WTC11 (cell line): Measurements from ENCODE around the gene ZNF628. TPM values are rescaled to one million over a fixed set of nuclear protein-coding genes. Genes with fewer than 3 reads are reported as not detected.

Source experiments
- ATAC-seq: fragments of 200-7000 bp; cut with Tn5 transposase; 2 replicates; pipeline ENCODE4 v1.10.0; 2021; ENCODE audit warnings: mild to moderate bottlenecking, moderate library complexity
- CTCF ChIA-PET: fragments of 300-600 bp; sonication (Branson Sonifier 250); formaldehyde crosslinking; loops from one replicate; lab custom pipeline; 2021; ENCODE audit warnings: antibody characterized with exemption; lab: Charles Lee
- POLR2A ChIA-PET: fragments of 350-600 bp; sonication (Branson Sonifier 250); formaldehyde crosslinking; loops from one replicate; lab custom pipeline; 2021; ENCODE audit warnings: antibody characterized with exemption; lab: Charles Lee
- DNase-seq: peaks from one replicate; pipeline ENCODE4 v3.0.0; 2021; ENCODE audit warnings: low spot score
- H3K27ac Mint-ChIP-seq: 2 replicates; pipeline ENCODE4 v1.8.0; 2021; ENCODE audit warnings: mixed read lengths
- H3K27me3 Mint-ChIP-seq: 2 replicates; pipeline ENCODE4 v1.8.0; 2021; ENCODE audit warnings: low read depth, mild to moderate bottlenecking, moderate library complexity, mixed read lengths
- H3K36me3 Mint-ChIP-seq: 2 replicates; pipeline ENCODE4 v1.8.0; 2021; ENCODE audit warnings: mixed read lengths
- H3K4me1 Mint-ChIP-seq: 2 replicates; pipeline ENCODE4 v1.8.0; 2022; ENCODE audit warnings: mixed read lengths
- H3K4me3 Mint-ChIP-seq: 2 replicates; pipeline ENCODE4 v1.8.0; 2021; ENCODE audit warnings: mild to moderate bottlenecking, moderate library complexity, mixed read lengths
- H3K9me3 Mint-ChIP-seq: 2 replicates; pipeline ENCODE4 v1.8.0; 2021; ENCODE audit warnings: mixed read lengths
- ARID4B ChIP-seq: sonication (generic); formaldehyde crosslinking; IDR thresholded peaks from 2 replicates; pipeline ENCODE4 v1.8.0; 2023; ENCODE audit warnings: missing genetic modification reagents, mild to moderate bottlenecking, borderline replicate concordance
- CTCF ChIP-seq: fragments of 200-600 bp; IDR thresholded peaks from 2 replicates; pipeline ENCODE4 v1.8.0; 2022; ENCODE audit warnings: antibody characterized with exemption
- FOXJ3 ChIP-seq: sonication (generic); formaldehyde crosslinking; IDR thresholded peaks from 2 replicates; pipeline ENCODE4 v1.9.0; 2021; ENCODE audit warnings: missing genetic modification reagents, mild to moderate bottlenecking, borderline replicate concordance
- GABPB1 ChIP-seq: sonication (generic); formaldehyde crosslinking; IDR thresholded peaks from 2 replicates; pipeline ENCODE4 v1.8.1; 2023; ENCODE audit warnings: mild to moderate bottlenecking, missing genetic modification reagents
- MLX ChIP-seq: sonication (generic); formaldehyde crosslinking; IDR thresholded peaks from 2 replicates; pipeline ENCODE4 v1.8.1; 2023; ENCODE audit warnings: mild to moderate bottlenecking, missing genetic modification reagents, moderate library complexity
- NR2C2 ChIP-seq: sonication (generic); formaldehyde crosslinking; IDR thresholded peaks from 2 replicates; pipeline ENCODE4 v1.8.0; 2022; ENCODE audit warnings: mild to moderate bottlenecking, missing genetic modification reagents
- SMAD4 ChIP-seq: sonication (generic); formaldehyde crosslinking; IDR thresholded peaks from 2 replicates; pipeline ENCODE4 v1.8.0; 2022; ENCODE audit warnings: mild to moderate bottlenecking, missing genetic modification reagents
- TP53 ChIP-seq: sonication (generic); formaldehyde crosslinking; IDR thresholded peaks from 2 replicates; pipeline ENCODE4 v1.8.1; 2023; ENCODE audit warnings: mild to moderate bottlenecking, missing genetic modification reagents
- ZBTB21 ChIP-seq: sonication (generic); formaldehyde crosslinking; IDR thresholded peaks from 2 replicates; pipeline ENCODE4 v1.8.1; 2023; ENCODE audit warnings: mild to moderate bottlenecking, missing genetic modification reagents, borderline replicate concordance
- ZNF219 ChIP-seq: sonication (generic); formaldehyde crosslinking; IDR thresholded peaks from 2 replicates; pipeline ENCODE4 v1.8.0; 2023; ENCODE audit warnings: missing genetic modification reagents, mild to moderate bottlenecking, borderline replicate concordance
- ZNF396 ChIP-seq: fragments of 250-450 bp; sonication (Bioruptor Pico); IDR thresholded peaks from 2 replicates; pipeline ENCODE4 v1.8.0; 2021; ENCODE audit warnings: mild to moderate bottlenecking, moderate library complexity, borderline replicate concordance
- ZNF416 ChIP-seq: fragments of 250-450 bp; sonication (Bioruptor Pico); IDR thresholded peaks from 2 replicates; pipeline ENCODE4 v1.9.0; 2021; ENCODE audit warnings: mild to moderate bottlenecking, inconsistent platforms
- ZNF423 ChIP-seq: fragments of 250-450 bp; sonication (Bioruptor Pico); IDR thresholded peaks from 2 replicates; pipeline ENCODE4 v2.1.2; 2022; ENCODE audit warnings: mild to moderate bottlenecking, moderate library complexity
- total RNA-seq: library from RNA; stranded (reverse); gene quantifications from 3 replicates; pipeline ENCODE4 v1.2.3, GENCODE V29; 2021

The ZNF628 gene
- total RNA-seq, 1 experiment from 2014 or later = 23.6 TPM

GRCh38 chr19:55472463-55472862 lies 4.0 kb upstream of the ZNF628 start:
- Mint-ChIP-seq H3K36me3 (no peaks in the 10 kb centered on the region), H3K4me3 (no peak overlapping the region), H3K4me1 (peaks cover 19% of the 10 kb centered on the region), H3K27ac (no peak overlapping the region)
- ChIA-PET POLR2A (no interaction called here), CTCF (no interaction called here)
- no peak for ATAC-seq
- no peak for TF ChIP-seq TP53 (CRISPR knock-in tag)
- no peak for TF ChIP-seq ZNF219
- TF ChIP-seq NR2C2 (CRISPR knock-in tag) = no peak
- TF ChIP-seq GABPB1 (CRISPR knock-in tag) = no peak
- TF ChIP-seq ZBTB21 (CRISPR knock-in tag) = no peak
- TF ChIP-seq ZNF416 (CRISPR knock-in tag) = no peak
- TF ChIP-seq FOXJ3 (CRISPR knock-in tag) = no peak
- TF ChIP-seq ZNF396 = no peak
- TF ChIP-seq CTCF = no peak
- TF ChIP-seq MLX (CRISPR knock-in tag) = no peak
- no peak for TF ChIP-seq ARID4B (CRISPR knock-in tag)
- TF ChIP-seq, all 79 proteins: peak for 0
- H3K9me3 Mint-ChIP-seq = no peaks in the 10 kb centered on the region
- peaks cover 17% of the 10 kb centered on the region for H3K27me3 Mint-ChIP-seq
- no peak for DNase-seq

- no peaks in the 10 kb centered on the region for H3K9me3 Mint-ChIP-seq
- DNase-seq (no peak), ATAC-seq (no peak; the same call in 1 of the 2 replicates)
- CTCF ChIA-PET = interaction anchor here (0.5 to 1.4 kb wide), 4 partner anchors 12 to 39 kb away, joined by 3 to 8 read pairs (median 4); partner anchors contain the start of gene ISOC2
- H3K36me3 Mint-ChIP-seq = no peaks in the 10 kb centered on the region
- POLR2A ChIA-PET = no interaction called here
- H3K27ac Mint-ChIP-seq = no peak overlapping the region; the same call in 1 of the 2 replicates
- H3K4me3 Mint-ChIP-seq = no peak overlapping the region
- TF ChIP-seq ZNF423 (CRISPR knock-in tag) (peak; percentile 72), ARID4B (CRISPR knock-in tag) (no peak), SMAD4 (CRISPR knock-in tag) (no peak)
- H3K27me3 Mint-ChIP-seq = peaks cover 16% of the 10 kb centered on the region
- peaks cover 22% of the 10 kb centered on the region for H3K4me1 Mint-ChIP-seq
Observed at GRCh38 chr19:55473225-55474012, 3.0 kb upstream of the ZNF628 start.
